Endometrial microvascular endothelial cells (primary cell): ENCODE measurements around the gene UBE2B. TPM values are rescaled to one million over a fixed set of nuclear protein-coding genes. Genes with fewer than 3 reads are reported as not detected.
"Not testable (repeated sequence)": the region's sequence is repeated elsewhere in the genome, so short reads cannot be mapped to it uniquely, and the experiment has no call there.

Experiments
- in situ Hi-C: cut with HindIII; loops from 2 replicates; pipeline ENCODE4 v1.10.0; 2017; ENCODE audit warnings: low sequenced_read_pairs, low pct_unique_long_range_greater_than_20kb; ENCODE audit errors: inconsistent ontology term
- total RNA-seq: library from RNA; depleted of rRNA; stranded (reverse); fragments of >200 nt; gene quantifications from one replicate; pipeline ENCODE4 v1.2.3, GENCODE V29; 2015; ENCODE audit errors: inconsistent ontology term

UBE2B gene
- total RNA-seq = 43.9 TPM

GRCh38 chr5:134370871-134371833 is at the start of gene UBE2B:
Gene UBE2B (plus strand): TSS chr5:134371569. CDS start chr5:134371596, 27 bp downstream.
- in situ Hi-C loops = no loop called here

DNA sequence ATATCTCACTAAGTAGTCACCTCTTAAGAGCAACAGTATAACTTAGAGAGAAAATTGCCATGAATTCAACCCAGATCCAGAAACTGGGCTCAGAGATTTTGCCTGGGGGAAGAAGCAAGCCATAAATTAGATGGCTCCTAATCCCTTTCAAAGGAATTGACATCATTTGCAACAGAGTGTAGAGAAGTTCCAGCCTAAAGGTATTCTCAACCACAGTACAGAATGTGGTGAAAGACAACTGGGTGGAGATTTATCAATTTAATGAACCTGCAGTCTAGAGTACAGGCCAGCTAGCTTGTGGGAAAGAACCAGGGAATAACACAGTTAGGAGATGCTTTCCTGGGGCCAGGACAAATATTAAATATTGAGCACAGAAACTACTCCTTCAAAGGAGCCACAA is 44.0 kb upstream of the UBE2B start:
- in situ Hi-C loops = no loop called here

DNA sequence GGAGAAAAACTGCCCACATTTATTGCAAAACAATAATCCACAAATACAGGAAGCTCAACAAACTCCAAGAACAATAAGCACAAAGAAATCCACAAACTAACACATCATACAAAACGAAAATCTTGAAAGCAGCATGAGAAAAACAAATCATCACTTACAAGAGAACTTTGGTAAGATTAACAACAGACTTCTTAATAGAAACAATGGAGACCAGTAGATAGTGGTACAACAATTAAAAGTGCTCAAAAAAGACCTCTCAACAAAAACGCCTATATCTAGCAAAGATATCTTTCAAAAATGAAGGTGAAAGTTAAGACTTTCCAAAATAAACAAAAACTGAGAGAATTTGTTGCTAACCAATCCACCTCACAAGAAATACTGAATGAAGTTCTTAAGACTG is 42.8 kb upstream of the UBE2B start:
- in situ Hi-C loops = no loop called here

DNA sequence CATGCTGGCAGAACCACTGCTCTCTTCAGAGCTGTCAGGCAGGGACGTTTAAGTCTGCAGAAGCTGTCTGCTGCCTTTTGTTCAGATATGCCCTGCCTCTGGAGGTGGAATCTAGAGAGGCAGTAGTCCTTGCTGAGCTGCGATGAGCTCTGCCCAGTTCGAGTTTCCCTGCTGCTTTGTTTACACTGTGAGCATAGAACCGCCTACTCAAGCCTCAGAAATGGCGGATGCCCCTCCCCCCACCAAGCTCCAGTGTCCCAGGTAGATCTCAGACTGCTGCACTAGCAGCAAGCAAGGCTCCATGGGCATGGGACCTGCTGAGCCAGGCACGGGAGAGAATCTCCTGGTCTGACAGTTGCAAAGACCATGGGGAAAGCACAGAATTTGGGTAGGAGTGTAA is 34.5 kb upstream of the UBE2B start:
- in situ Hi-C loops = not testable (repeated sequence)

DNA sequence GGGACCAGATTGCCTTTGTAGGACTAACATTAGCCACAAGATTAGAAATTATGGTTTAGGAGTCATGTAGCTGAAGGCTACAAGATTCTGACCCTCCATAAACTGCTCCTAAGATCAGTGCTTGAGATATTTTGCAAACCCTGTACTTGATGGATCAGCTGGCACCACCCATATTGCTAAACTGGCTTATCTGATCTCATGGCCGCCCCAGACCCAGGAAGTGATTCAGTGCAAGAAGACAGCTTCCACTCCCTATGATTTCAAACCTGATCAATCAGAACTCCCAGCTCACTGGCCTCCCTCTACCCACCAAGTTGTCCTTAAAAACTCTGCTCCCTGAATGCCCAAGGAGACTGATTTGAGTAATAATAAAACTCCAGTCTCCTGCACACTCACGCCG is 27.9 kb upstream of the UBE2B start:
- in situ Hi-C loops = not testable (repeated sequence)

GRCh38 chr5:134345476-134345875 is 25.9 kb upstream of the UBE2B start:
- in situ Hi-C loops = not testable (repeated sequence)

GRCh38 chr5:134345996-134346395 is 25.4 kb upstream of the UBE2B start:
- in situ Hi-C loops = no loop called here

DNA sequence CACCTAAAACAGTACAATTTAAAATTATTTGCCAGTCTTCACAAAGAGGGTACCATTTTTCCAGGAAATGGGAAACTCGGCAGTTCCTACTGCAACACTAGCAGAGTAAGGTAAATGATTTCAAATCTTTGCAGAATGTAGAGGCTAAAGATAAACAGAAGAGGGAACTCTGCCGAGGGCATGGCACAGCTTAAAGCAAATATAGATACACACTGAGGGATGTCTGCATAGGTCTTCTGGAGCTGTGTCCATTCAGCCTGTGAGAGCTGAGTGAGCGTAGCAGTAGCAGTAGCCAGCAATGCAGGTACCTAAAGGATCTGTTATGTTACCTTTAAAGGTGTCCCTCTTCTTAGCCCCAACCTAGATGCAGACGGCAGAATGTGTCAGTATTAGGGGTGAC is 21.9 kb upstream of the UBE2B start:
- in situ Hi-C loops = no loop called here

DNA sequence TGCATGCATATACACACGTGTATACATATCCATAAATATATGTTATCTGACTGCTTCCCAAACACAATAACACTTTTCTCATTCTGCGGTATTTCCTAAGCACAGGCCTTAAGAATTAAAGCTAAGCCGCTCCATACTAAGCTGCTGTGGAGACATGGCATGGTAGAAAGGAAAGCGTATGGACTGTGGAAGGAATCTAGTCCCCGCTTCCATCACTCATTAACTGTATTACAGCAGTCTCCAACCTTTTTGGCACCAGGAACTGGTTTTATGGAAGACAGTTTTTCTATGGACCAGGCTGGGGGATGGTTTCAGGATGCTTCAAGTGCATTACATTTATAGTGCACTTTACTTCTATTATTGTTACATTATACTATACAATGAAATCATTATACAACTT is 15.7 kb upstream of the UBE2B start:
- in situ Hi-C loops = no loop called here

DNA sequence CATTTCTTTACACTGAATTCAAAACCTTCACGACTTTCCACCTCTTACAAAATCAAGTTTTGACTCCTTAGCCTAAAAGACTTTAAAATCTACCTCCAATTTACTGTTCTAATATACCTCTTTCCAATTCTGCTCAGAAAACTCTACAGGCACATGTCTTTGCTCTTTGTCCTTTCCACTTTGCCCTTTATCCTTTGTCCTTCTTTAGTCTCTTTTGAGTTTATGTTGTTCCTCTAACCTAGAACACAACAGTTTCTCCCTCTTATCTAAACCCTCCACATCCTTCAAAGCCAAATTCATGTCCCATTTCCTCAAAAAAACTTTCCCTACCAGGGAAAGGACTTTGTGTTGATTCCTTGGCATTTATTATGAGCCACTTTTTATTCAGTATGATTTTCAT is 5.8 kb upstream of the UBE2B start:
- in situ Hi-C loops = no loop called here

DNA sequence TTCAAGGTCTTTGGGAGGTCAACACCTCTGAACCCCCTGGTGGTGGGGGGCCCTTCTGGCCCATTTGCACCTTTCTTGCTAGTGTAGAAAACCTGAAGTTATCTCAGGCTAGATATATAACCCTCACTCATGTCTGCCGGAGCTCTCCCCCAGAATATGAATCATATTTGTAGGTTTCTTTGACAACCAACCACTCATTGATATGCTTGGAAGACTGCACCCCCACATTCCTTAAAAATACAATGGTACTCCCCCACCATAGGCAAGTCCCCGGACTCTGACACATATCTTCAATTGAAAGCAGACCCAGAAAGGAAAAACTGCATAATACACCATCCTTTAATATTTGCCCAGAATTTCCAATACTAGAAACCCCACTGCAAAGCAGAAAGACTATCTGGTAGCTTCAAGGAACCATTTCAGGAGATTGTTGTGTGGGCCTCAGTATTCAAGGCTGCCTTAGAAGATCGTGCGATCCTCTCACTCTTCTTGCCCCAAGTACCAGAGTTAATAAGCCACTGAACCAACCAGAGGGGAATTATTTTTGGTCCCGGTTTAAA is 978 bp upstream of the UBE2B start:
- in situ Hi-C loops = no loop called here

DNA sequence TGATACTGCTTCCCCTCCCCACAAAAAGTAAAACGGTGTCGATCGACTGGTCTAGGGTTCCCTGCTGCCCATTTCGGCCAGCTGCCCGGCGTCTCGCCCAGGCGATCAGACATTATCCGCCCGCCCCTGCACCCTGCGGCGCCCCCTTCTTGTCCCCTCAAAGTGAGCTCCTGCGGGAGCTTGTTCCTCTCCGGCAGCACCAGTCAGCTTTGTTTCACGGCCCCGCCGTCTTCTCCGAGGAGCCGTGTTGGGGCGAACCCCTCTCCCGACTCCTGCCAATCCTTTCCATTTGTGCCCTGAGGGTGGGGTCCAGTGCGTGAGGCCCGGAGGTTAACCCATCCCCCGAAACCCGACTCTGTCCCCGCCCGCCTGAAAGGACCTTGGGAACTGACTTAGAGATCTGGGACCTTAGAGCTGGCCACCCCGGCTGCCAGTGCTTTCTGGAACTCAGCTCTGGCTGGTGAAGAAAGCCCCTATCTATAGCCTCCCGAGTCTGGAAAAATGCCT is 518 bp downstream of the UBE2B start:
- in situ Hi-C loops = no loop called here

DNA sequence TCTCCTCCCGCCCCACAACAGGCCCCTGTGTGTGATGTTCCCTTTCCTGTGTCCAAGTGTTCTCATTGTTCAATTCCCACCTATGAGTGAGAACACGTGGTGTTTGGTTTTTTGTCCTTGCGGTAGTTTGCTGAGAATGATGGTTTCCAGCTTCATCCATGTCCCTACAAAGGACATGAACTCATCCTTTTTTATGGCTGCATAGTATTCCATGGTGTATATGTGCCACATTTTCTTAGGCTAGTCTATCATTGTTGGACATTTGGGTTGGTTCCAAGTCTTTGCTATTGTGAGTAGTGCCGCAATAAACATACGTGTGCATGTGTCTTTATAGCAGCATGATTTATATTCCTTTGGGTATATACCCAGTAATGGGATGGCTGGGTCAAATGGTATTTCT is 2.3 kb downstream of the UBE2B start:
- in situ Hi-C loops = not testable (repeated sequence)

DNA sequence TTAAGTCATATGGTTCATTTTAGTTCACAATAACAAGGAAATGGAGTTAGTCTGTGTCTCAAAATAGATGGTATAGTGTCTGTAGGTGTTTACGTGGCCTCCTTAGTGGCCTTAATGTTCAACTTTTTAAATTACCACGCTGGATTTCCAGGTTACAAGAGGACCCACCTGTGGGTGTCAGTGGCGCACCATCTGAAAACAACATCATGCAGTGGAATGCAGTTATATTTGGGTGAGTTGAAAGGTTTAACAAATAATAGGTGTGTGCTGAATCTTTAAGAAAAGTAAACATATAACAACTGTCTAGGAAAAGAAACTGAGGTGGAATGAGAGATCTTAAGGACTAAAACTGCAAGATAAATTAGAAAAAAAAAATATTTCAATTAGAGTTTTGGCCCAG is 2.9 kb downstream of the UBE2B start:
- in situ Hi-C loops = no loop called here

GRCh38 chr5:134380346-134380745 is 9.0 kb downstream of the UBE2B start:
- in situ Hi-C loops = no loop called here

DNA sequence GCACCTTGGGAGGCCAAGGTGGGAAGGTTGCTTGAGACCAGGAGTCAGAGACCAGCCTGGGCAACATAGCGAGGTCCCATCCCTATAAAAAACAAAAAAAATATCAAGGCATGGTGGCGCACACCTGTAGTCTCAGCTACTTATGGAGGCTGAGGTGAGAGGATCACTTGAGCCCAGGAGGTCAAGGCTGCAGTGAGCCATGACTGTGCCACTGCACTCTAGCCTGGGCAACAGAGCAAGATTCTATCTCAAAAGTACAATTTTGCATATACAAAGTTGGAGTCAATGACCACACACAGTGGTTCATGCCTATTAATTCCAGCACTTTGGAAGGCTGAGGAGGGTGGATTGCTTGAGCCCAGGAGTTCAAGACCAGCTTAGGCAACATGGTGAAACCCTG is 10.8 kb downstream of the UBE2B start:
- in situ Hi-C loops = not testable (repeated sequence)

DNA sequence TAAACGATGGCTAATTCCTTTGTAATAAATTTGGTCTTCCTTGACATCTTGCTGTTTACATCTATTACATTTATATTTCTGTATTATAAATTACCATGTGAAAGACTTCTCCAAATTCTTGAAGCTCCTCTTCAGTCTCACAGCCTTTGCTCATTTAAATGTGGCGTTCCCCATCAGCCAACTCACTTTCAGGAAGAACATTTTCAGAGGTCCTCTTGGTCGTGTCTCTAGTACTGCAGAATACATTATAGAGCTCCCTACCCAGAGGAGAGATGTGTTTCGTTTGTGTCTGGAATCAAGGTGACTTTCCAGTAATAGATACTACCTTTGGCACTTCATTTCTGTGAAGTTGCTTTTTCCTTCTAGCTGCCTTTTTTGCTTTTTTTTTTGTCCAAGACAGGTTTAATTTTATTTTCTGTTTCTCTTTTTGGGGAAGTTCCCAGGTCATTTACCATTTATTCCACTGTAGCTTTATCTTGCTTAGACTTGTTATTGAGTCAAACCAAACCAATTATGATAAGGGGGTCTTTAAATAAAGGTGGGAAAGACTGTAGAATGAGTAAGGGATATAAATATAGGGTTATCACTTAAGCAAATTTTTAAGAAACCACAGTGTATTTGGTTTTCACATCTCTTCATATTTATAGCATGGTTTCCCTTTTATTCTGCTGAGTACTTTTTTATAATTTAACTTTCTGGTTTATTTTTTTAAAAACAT is 12.8 kb downstream of the UBE2B start:
- in situ Hi-C loops = no loop called here

GRCh38 chr5:134387443-134387842 is 16.1 kb downstream of the UBE2B start:
- in situ Hi-C loops = no loop called here

DNA sequence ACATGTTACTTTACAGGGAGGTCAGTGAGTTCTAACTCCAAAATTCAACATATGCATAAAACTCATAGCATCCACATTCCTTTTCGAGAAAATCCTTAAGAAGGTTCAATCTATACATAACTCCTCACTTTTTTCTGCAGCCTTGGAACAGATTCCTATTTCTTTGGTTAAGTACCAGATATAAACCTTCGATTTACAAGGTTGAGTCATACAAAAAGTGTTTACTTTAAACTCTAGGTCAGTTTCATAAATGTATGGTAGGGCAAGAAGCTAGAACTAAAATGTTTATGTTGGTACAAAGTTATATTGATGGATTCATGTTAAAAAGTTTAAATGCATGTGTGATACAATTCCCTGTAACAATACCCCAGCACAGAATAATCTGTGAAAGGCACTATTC is 20.9 kb downstream of the UBE2B start:
- in situ Hi-C loops = no loop called here

GRCh38 chr5:134394932-134395331 is 23.6 kb downstream of the UBE2B start:
- in situ Hi-C loops = no loop called here
